Fibroblast of peridontal ligament (primary cell): ENCODE measurements around the gene ENO4.

Source experiments
- DNase-seq: peaks from one replicate; pipeline ENCODE4 v3.0.0-alpha.2; 2010; ENCODE audit errors: extremely low read depth

The ENO4 gene

DNA sequence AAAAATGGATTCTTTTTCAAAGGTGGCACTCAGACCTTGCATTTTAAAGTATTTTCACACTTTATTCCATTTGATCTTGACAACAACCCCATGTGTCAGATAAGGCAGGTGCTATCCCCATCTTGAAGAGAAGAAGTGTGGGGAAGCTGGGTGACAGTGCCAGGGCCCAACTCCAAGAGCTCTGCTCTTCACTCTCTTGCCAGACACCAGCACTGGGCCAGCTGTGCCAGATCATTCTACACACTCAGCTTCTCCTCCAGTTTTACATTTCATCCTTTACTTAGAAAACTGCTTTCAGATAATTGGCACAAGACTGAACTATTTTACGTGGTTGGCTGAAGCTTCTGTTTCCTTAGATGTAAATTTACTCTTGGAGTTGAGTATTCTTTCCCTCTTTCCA, 64.4 kb downstream of the ENO4 start:
- no peak for DNase-seq

DNA sequence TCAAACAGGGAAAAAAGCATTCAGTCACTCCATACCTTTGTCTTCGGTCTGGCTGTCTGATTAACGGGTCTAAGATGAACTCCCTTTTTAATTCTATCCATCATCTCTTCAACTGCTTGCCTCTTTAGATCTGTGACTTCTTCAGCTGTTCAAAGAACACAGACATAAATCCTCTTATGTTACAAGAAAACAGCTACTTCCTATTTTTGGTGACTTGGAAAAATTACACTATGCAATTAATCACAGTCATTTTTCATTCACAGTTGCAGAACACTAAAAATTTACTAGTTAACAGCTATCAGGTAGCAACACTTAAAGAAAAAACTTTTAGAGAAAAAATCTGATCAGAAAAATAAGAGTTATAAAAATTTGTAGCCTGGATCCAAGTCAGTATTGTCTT, 66.0 kb downstream of the ENO4 start:
- no peak for DNase-seq

DNA sequence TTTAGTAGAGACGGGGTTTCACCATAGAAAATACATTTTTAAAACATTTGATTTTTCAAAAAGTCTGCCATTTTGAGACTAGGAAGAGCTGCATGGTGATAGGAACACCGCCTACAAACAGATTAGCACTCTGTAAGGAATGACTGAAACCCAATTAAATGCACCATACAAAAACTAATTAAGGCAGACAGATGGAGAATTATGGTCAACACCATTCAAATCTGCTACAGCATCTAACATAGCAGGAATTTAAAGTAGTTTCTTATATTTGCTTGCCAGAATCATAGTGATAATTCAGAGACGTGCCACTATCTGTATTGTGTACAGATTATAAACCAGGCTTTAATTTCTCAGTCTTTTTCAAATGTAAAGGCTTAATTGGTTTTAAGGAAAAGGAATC, 68.2 kb downstream of the ENO4 start:
- DNase-seq: no peak

GRCh38 chr10:116918583-116918982, 69.3 kb downstream of the ENO4 start:
- no peak for DNase-seq

DNA sequence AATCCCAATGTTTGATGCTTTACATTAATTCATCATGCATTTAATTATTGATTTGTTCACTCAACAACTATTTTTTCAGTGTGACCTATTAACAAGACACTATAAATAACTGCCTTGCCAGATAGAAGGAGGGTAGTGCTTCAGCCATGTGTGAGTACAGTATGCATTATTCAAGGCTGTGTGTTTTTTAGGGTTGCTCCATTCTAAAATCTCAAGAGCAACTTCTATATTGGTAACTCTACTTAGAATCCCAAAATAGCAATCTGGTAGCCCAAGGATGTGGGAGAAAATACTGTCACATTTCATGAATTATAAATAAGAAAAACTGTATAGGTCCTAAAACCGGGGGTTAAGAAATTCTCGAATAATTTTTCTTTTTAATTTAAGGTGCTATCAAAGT, 69.9 kb downstream of the ENO4 start:
- DNase-seq: no peak

GRCh38 chr10:116919706-116920105, 70.4 kb downstream of the ENO4 start:
- no peak for DNase-seq

GRCh38 chr10:116925056-116925455, 75.8 kb downstream of the ENO4 start:
- DNase-seq: no peak

GRCh38 chr10:116926426-116926825, 77.1 kb downstream of the ENO4 start:
- no peak for DNase-seq

GRCh38 chr10:116931806-116932205, 82.5 kb downstream of the ENO4 start:
- no peak for DNase-seq
